H1 (cell line): ENCODE data around the gene EVI2A. TPM values are rescaled to one million over a fixed set of nuclear protein-coding genes. Genes with fewer than 3 reads are reported as not detected.

ENCODE experiments used
- CTCF ChIA-PET: fragments of 300-600 bp; sonication (Branson Sonifier 250); formaldehyde crosslinking; loops from one replicate; lab custom pipeline; 2021; ENCODE audit not compliant: partially characterized antibody; lab: Charles Lee
- POLR2A ChIA-PET: fragments of 300-600 bp; sonication (Branson Sonifier 250); formaldehyde crosslinking; loops from one replicate; lab custom pipeline; 2021; ENCODE audit warnings: inconsistent platforms; ENCODE audit not compliant: partially characterized antibody; lab: Charles Lee
- DNase-seq, 2 experiments: peaks; one replicate each; pipeline versions ENCODE4 v3.0.0 to v3.0.0-alpha.2; 2010 to 2022; ENCODE audit warnings: low spot score in 2 of 2, low read depth in 1 of 2, mixed read lengths in 1 of 2
- FAIRE-seq: peaks from 2 replicates; lab custom pipeline; 2011; peaks lifted over from hg19 to GRCh38; lab: Jason Lieb, UNC
- H2AFZ ChIP-seq: 2 replicates; pipeline ENCODE4 v1.8.1; 2012; ENCODE audit warnings: low read length, inconsistent platforms
- H2AK5ac ChIP-seq: 2 replicates; pipeline ENCODE4 v1.6.1; 2013; ENCODE audit warnings: low read depth, low read length
- H2BK120ac ChIP-seq: replicated peaks from 2 replicates; pipeline ENCODE3; 2013; ENCODE audit warnings: low read depth, low read length, inconsistent platforms
- H2BK12ac ChIP-seq: 2 replicates; pipeline ENCODE4 v1.6.1; 2013; ENCODE audit warnings: low read depth, low read length
- H2BK15ac ChIP-seq: 2 replicates; pipeline ENCODE4 v1.6.1; 2013; ENCODE audit warnings: low read length
- H2BK20ac ChIP-seq: 2 replicates; pipeline ENCODE4 v1.6.1; 2013; ENCODE audit warnings: low read length
- H2BK5ac ChIP-seq: 2 replicates; pipeline ENCODE4 v1.6.1; 2013; ENCODE audit warnings: low read depth, low read length
- H3K14ac ChIP-seq: 2 replicates; pipeline ENCODE4 v1.6.1; 2013; ENCODE audit warnings: inconsistent platforms; ENCODE audit not compliant: insufficient read length
- H3K18ac ChIP-seq: 2 replicates; pipeline ENCODE4 v1.6.1; 2013; ENCODE audit warnings: low read length; ENCODE audit errors: extremely low read depth
- H3K23ac ChIP-seq: 2 replicates; pipeline ENCODE4 v1.6.1; 2013; ENCODE audit warnings: inconsistent platforms; ENCODE audit not compliant: insufficient read length
- H3K23me2 ChIP-seq: 2 replicates; pipeline ENCODE4 v1.6.1; 2013; ENCODE audit warnings: low read depth, low read length
- H3K27ac ChIP-seq: 2 replicates; pipeline ENCODE4 v1.6.1; 2011; ENCODE audit warnings: low read depth, low read length, inconsistent platforms
- H3K27me3 ChIP-seq, 4 experiments: replicated peaks in 1 of 4; 1 replicate in 1 of 4; 2 replicates in 3 of 4; pipeline versions ENCODE4 v1.6.1 to v1.8.1; 2011 to 2013; ENCODE audit warnings: low read length in 3 of 4, mild to moderate bottlenecking in 3 of 4, inconsistent platforms in 2 of 4, mixed read lengths in 2 of 4, moderate library complexity in 1 of 4; ENCODE audit not compliant: control insufficient read depth in 3 of 4, insufficient read depth in 3 of 4; ENCODE audit errors: extremely low read depth in 1 of 4
- H3K36me3 ChIP-seq, 4 experiments: 2 replicates each; pipeline versions ENCODE4 v1.6.1 to v1.8.1; 2011 to 2013; ENCODE audit warnings: mild to moderate bottlenecking in 4 of 4, low read length in 3 of 4, moderate library complexity in 2 of 4, control low read depth in 1 of 4, inconsistent platforms in 1 of 4; ENCODE audit not compliant: insufficient read depth in 4 of 4, control insufficient read depth in 2 of 4
- H3K4ac ChIP-seq: replicated peaks from 2 replicates; pipeline ENCODE3; 2013; ENCODE audit warnings: low read length, low read depth, mixed read lengths, inconsistent platforms; ENCODE audit not compliant: insufficient read length
- H3K4me1 ChIP-seq, 4 experiments: replicated peaks in 1 of 4; 1 replicate in 1 of 4; 2 replicates in 3 of 4; pipeline versions ENCODE4 v1.6.1 to v1.8.1; 2011 to 2013; ENCODE audit warnings: low read length in 3 of 4, inconsistent platforms in 2 of 4, mixed read lengths in 1 of 4; ENCODE audit not compliant: insufficient read depth in 4 of 4, control insufficient read depth in 3 of 4
- H3K4me2 ChIP-seq, 2 experiments: 2 replicates each; pipeline versions ENCODE4 v1.6.1 to v1.8.1; 2011 to 2013; ENCODE audit warnings: low read depth in 2 of 2, low read length in 2 of 2, control low read depth in 1 of 2, inconsistent platforms in 1 of 2, mild to moderate bottlenecking in 1 of 2; ENCODE audit not compliant: insufficient read depth in 1 of 2
- H3K4me3 ChIP-seq, 4 experiments: fragments of 200-600, 300-600 bp in 1 of 4; sonication (generic), shearing (Covaris generic), sonication (Bioruptor Twin) in 1 of 4; 2 replicates each; pipeline versions ENCODE4 v1.5.1 to v1.8.1; 2011 to 2016; ENCODE audit warnings: low read length in 4 of 4, low read depth in 3 of 4, control low read depth in 2 of 4, inconsistent platforms in 2 of 4, mild to moderate bottlenecking in 2 of 4, mixed read lengths in 1 of 4, moderate library complexity in 1 of 4; ENCODE audit not compliant: insufficient read depth in 2 of 4; ENCODE audit errors: extremely low read depth in 1 of 4
- H3K56ac ChIP-seq: replicated peaks from 2 replicates; pipeline ENCODE3; 2013; ENCODE audit warnings: low read depth, mild to moderate bottlenecking, mixed read lengths, low read length, inconsistent platforms; ENCODE audit not compliant: insufficient read length
- H3K79me1 ChIP-seq: 2 replicates; pipeline ENCODE4 v1.6.1; 2013; ENCODE audit warnings: low read depth, low read length, control low read depth
- H3K79me2 ChIP-seq, 2 experiments: 2 replicates each; pipeline versions ENCODE4 v1.6.1 to v1.8.1; 2012 to 2013; ENCODE audit warnings: low read length in 2 of 2, mild to moderate bottlenecking in 2 of 2, inconsistent platforms in 1 of 2; ENCODE audit not compliant: insufficient read depth in 2 of 2, control insufficient read depth in 1 of 2
- H3K9ac ChIP-seq, 4 experiments: replicated peaks in 1 of 4; 1 replicate in 1 of 4; 2 replicates in 3 of 4; pipeline versions ENCODE4 v1.6.1 to v1.8.1; 2011 to 2013; ENCODE audit warnings: low read depth in 3 of 4, low read length in 3 of 4, control low read depth in 2 of 4, mild to moderate bottlenecking in 2 of 4, moderate library complexity in 2 of 4, inconsistent platforms in 1 of 4; ENCODE audit errors: extremely low read depth in 1 of 4
- H3K9me3 ChIP-seq, 2 experiments: 2 replicates each; pipeline versions ENCODE4 v1.6.1 to v1.8.1; 2012 to 2013; ENCODE audit warnings: mild to moderate bottlenecking in 2 of 2, moderate library complexity in 2 of 2, control low read depth in 1 of 2, inconsistent platforms in 1 of 2, low read depth in 1 of 2, low read length in 1 of 2, mixed read lengths in 1 of 2; ENCODE audit not compliant: insufficient read depth in 2 of 2
- H4K20me1 ChIP-seq, 2 experiments: replicated peaks in 1 of 2; 2 replicates each; pipeline versions ENCODE3 to v1.8.1; 2011 to 2013; ENCODE audit warnings: inconsistent platforms in 2 of 2, low read length in 2 of 2, mild to moderate bottlenecking in 1 of 2; ENCODE audit not compliant: insufficient read depth in 2 of 2, control insufficient read depth in 1 of 2
- H4K5ac ChIP-seq: 2 replicates; pipeline ENCODE4 v1.6.1; 2013; ENCODE audit warnings: low read length, low read depth, mixed read lengths, inconsistent platforms; ENCODE audit not compliant: insufficient read length
- H4K8ac ChIP-seq: 2 replicates; pipeline ENCODE4 v1.8.0; 2013; ENCODE audit warnings: mild to moderate bottlenecking, moderate library complexity, low read length, inconsistent platforms; ENCODE audit not compliant: insufficient read depth; ENCODE audit errors: extremely low read depth
- H4K91ac ChIP-seq: replicated peaks from 2 replicates; pipeline ENCODE3; 2013; ENCODE audit warnings: low read length, mixed read lengths, inconsistent platforms; ENCODE audit not compliant: insufficient read length
- BCL11A ChIP-seq, 2 experiments: IDR thresholded peaks; one replicate each; pipeline ENCODE4 v1.6.1; 2011; ENCODE audit warnings: low read depth in 2 of 2, low read length in 2 of 2, mild to moderate bottlenecking in 2 of 2
- BRCA1 ChIP-seq: IDR thresholded peaks from 2 replicates; pipeline ENCODE4 v1.6.1; 2012; ENCODE audit warnings: low read depth, low read length, improper control_type of control experiment
- CBX8 ChIP-seq: fragments of 300-800, 300-1000 bp; sonication (generic); IDR thresholded peaks from 2 replicates; pipeline ENCODE4 v1.7.1; 2016; ENCODE audit warnings: low read depth, low read length, borderline replicate concordance
- EZH2 ChIP-seq: fragments of 200-600 bp; sonication (generic); IDR thresholded peaks from 2 replicates; pipeline ENCODE4 v1.7.1; 2012; ENCODE audit warnings: low read depth, mild to moderate bottlenecking, moderate library complexity, low read length, inconsistent platforms; ENCODE audit not compliant: severe bottlenecking
- GABPA ChIP-seq: IDR thresholded peaks from 2 replicates; pipeline ENCODE4 v1.6.1; 2011; ENCODE audit warnings: mild to moderate bottlenecking, low read length, moderate library complexity, borderline replicate concordance; ENCODE audit not compliant: insufficient read depth
- HDAC2 ChIP-seq, 2 experiments: fragments of 300-600 bp in 1 of 2; sonication (generic) in 1 of 2; IDR thresholded peaks; 2 replicates each; pipeline ENCODE4 v1.6.1; 2011 to 2012; ENCODE audit warnings: low read depth in 2 of 2, low read length in 2 of 2, mild to moderate bottlenecking in 2 of 2, moderate library complexity in 2 of 2, borderline replicate concordance in 1 of 2, inconsistent platforms in 1 of 2
- KDM1A ChIP-seq: fragments of 200-600, 300-600 bp; sonication (generic); IDR thresholded peaks from 2 replicates; pipeline ENCODE4 v1.7.1; 2016; ENCODE audit warnings: mild to moderate bottlenecking, low read length, borderline replicate concordance
- KDM4A ChIP-seq: IDR thresholded peaks from one replicate; pipeline ENCODE4 v1.7.1; 2012; ENCODE audit warnings: low read depth, mild to moderate bottlenecking, moderate library complexity, low read length, inconsistent platforms; ENCODE audit not compliant: severe bottlenecking
- NRF1 ChIP-seq: IDR thresholded peaks from 2 replicates; pipeline ENCODE4 v1.6.1; 2011; ENCODE audit warnings: mild to moderate bottlenecking, low read depth, low read length, improper control_type of control experiment
- POLR2AphosphoS5 ChIP-seq: IDR thresholded peaks from 2 replicates; pipeline ENCODE4 v1.6.1; 2011; ENCODE audit warnings: low read depth, low read length
- POU5F1 ChIP-seq: IDR thresholded peaks from 2 replicates; pipeline ENCODE4 v1.6.1; 2011; ENCODE audit warnings: low read depth, mild to moderate bottlenecking, low read length, moderate library complexity
- RAD21 ChIP-seq, 2 experiments: IDR thresholded peaks in 1 of 2; conservative IDR thresholded peaks in 1 of 2; 2 replicates each; pipeline ENCODE4 v1.6.1; 2011; ENCODE audit warnings: low read depth in 2 of 2, low read length in 2 of 2, improper control_type of control experiment in 1 of 2, inconsistent platforms in 1 of 2, mild to moderate bottlenecking in 1 of 2, moderate library complexity in 1 of 2
- RBBP5 ChIP-seq: IDR thresholded peaks from 2 replicates; pipeline ENCODE4 v1.7.1; 2012; ENCODE audit warnings: low read depth, mild to moderate bottlenecking, inconsistent platforms, low read length, moderate library complexity, borderline replicate concordance
- SIRT6 ChIP-seq: IDR thresholded peaks from one replicate; pipeline ENCODE4 v1.7.1; 2012; ENCODE audit warnings: low read length, inconsistent platforms
- TCF12 ChIP-seq: IDR thresholded peaks from 2 replicates; pipeline ENCODE4 v1.6.1; 2011; ENCODE audit warnings: low read depth, mild to moderate bottlenecking, low read length
- ZNF274 ChIP-seq: IDR thresholded peaks from 2 replicates; pipeline ENCODE4 v1.7.0; 2012; ENCODE audit warnings: low read length, borderline replicate concordance; ENCODE audit errors: extremely low read depth
- polyA plus RNA-seq, 7 experiments: library from polyadenylated mRNA; depleted of rRNA in 3 of 7; stranded (reverse) in 5 of 7; unstranded in 2 of 7; fragments of >200 nt in 5 of 7; fragments of 200-250 nt in 2 of 7; gene quantifications; 1 replicate in 5 of 7; 2 replicates in 1 of 7; 4 replicates in 1 of 7; pipeline versions ENCODE4 v1.2.1 to v1.2.3, GENCODE V29; 2011 to 2013; ENCODE audit warnings: missing spikeins in 2 of 7, mixed read lengths in 2 of 7
- total RNA-seq: library from RNA; stranded (reverse); fragmentation: NEBNext Ultra II Directional; extraction: Animal tissue kit (Norgen Biotek cat#: 25700); gene quantifications from 2 replicates; pipeline ENCODE4 v1.2.1, GENCODE V29; 2021

Gene EVI2A
- total and polyA plus RNA-seq, 2 of the 8 experiments (the other 6 are each of a cell fraction or from before 2014, with no cell fraction given) = not detected

- H3K4me1 ChIP-seq = no peaks in the 10 kb centered on the region
- H4K20me1 ChIP-seq = no peaks in the 10 kb centered on the region
- no peak overlapping the region for H3K27ac ChIP-seq
- no peak overlapping the region for H2BK15ac ChIP-seq
- no peak overlapping the region for H2BK20ac ChIP-seq
- no peaks in the 10 kb centered on the region for H3K9me3 ChIP-seq
- no peak overlapping the region for H4K8ac ChIP-seq
- no peak overlapping the region for H3K4me2 ChIP-seq
- H3K56ac ChIP-seq = no peak overlapping the region
- no peaks in the 10 kb centered on the region for H3K79me1 ChIP-seq
- H3K23me2 ChIP-seq = no peaks in the 10 kb centered on the region
- H3K14ac ChIP-seq = no peak overlapping the region
- no peak overlapping the region for H3K4ac ChIP-seq
- POLR2A ChIA-PET = no interaction called here
- CTCF ChIA-PET = no interaction called here
- H2BK120ac ChIP-seq = no peak overlapping the region
- no peak overlapping the region for H2BK5ac ChIP-seq
- no peak for FAIRE-seq
- no peak overlapping the region for H3K9ac ChIP-seq
- H4K91ac ChIP-seq = no peak overlapping the region
- no peak overlapping the region for H4K5ac ChIP-seq
- no peak overlapping the region for H3K4me3 ChIP-seq
- no peak overlapping the region for H3K18ac ChIP-seq
- H2AFZ ChIP-seq = no peak overlapping the region
- H3K79me2 ChIP-seq = no peaks in the 10 kb centered on the region
- no peaks in the 10 kb centered on the region for H3K27me3 ChIP-seq
- no peak overlapping the region for H2BK12ac ChIP-seq
- H2AK5ac ChIP-seq = no peak overlapping the region
- H3K23ac ChIP-seq = no peak overlapping the region
- peaks cover 2 to 10% (median 3%) of the 10 kb centered on the region in 4 experiments; a peak in 4 of 8 replicates for H3K36me3 ChIP-seq
- no peak for DNase-seq
- TF ChIP-seq NRF1 (no peak), GABPA (no peak), POLR2AphosphoS5 (no peak), HDAC2 (IDR thresholded peaks at IDR 0.05; ENCODE audit: borderline replicate concordance in 1 of 2, low read depth in 2 of 2, low read length in 2 of 2) (no peak), BCL11A (IDR thresholded peaks at IDR 0.05; ENCODE audit: low read depth in 2 of 2, low read length in 2 of 2) (no peak), SIRT6 (no peak), KDM1A (no peak), TCF12 (no peak), KDM4A (no peak), ZNF274 (no peak), RAD21 (IDR thresholded peaks at IDR 0.05 in 1 of 2, conservative IDR thresholded peaks at IDR 0.05 in 1 of 2; ENCODE audit: low read depth in 2 of 2, low read length in 2 of 2) (no peak), BRCA1 (no peak), RBBP5 (no peak), EZH2 (no peak), CBX8 (no peak), POU5F1 (no peak)
These were observed 7.8 kb upstream of the EVI2A start for GRCh38 chr17:31329221-31329620.
